ENCODE measurements around the gene CCR9. TPM values are rescaled to one million over a fixed set of nuclear protein-coding genes. Genes with fewer than 3 reads are reported as not detected.

Gene CCR9
- total and polyA plus RNA-seq, 2 experiments from 2014 or later = 0.27 to 0.71 TPM

DNA sequence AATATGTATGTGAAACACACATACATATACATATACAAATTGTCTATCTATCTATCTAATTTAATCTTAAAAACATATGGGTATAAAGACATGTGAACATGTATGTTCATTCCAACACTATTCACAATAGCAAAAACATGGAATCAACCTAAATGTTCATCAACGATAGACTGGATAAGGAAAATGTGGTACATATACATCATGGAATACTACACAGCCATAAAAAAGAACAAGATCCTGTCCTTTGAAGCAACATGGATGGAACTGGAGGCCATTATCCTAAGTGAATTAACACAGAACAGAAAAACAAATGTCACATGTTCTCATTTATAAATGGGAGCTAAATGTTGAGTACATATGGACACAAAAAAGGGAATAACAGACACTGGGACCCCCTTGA, 5.8 kb downstream of the CCR9 start:
- TF ChIP-seq, protein P1, sequence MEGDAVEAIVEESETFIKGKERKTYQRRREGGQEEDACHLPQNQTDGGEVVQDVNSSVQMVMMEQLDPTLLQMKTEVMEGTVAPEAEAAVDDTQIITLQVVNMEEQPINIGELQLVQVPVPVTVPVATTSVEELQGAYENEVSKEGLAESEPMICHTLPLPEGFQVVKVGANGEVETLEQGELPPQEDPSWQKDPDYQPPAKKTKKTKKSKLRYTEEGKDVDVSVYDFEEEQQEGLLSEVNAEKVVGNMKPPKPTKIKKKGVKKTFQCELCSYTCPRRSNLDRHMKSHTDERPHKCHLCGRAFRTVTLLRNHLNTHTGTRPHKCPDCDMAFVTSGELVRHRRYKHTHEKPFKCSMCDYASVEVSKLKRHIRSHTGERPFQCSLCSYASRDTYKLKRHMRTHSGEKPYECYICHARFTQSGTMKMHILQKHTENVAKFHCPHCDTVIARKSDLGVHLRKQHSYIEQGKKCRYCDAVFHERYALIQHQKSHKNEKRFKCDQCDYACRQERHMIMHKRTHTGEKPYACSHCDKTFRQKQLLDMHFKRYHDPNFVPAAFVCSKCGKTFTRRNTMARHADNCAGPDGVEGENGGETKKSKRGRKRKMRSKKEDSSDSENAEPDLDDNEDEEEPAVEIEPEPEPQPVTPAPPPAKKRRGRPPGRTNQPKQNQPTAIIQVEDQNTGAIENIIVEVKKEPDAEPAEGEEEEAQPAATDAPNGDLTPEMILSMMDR (IDR thresholded peaks at IDR 0.05; ENCODE audit: low read depth, low read length) = no peak
- Histone ChIP-seq H3K36me3 (no peaks in the 10 kb centered on the region), H3K27ac (no peak overlapping the region), H3K4me1 (ENCODE audit: low read depth) (peaks cover 23% of the 10 kb centered on the region), H3K4me3 (no peak overlapping the region), H3K27me3 (no peaks in the 10 kb centered on the region), H3K9me3 (ENCODE audit: low read depth) (no peaks in the 10 kb centered on the region)
- DNase-seq (ENCODE audit: low read depth in 1 of 2, low spot score in 1 of 2) = no peak

DNA sequence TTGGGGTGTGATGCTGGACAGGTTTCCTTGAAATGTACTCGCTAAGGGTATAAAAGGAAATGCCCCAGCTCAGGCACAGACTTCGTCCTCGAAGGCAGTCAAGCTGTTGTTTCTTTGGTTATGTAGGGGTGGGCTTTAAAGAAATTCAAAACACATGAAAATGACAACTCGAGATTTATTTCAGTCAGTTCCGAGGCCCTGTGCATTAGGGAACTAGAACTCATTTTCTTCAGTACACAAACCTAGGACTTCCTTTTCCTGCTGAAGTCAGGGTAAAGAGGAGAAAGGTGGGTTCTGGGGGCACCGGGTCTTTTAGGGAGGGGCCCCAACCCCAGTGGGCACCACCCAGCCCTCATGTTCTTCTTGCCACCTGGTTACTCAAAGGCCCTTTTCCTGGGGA, 7.7 kb downstream of the CCR9 start:
- H3K9me3 ChIP-seq (ENCODE audit: low read depth) = no peaks in the 10 kb centered on the region
- H3K36me3 ChIP-seq = no peaks in the 10 kb centered on the region
- H3K4me1 ChIP-seq (ENCODE audit: low read depth) = peaks cover 16% of the 10 kb centered on the region
- H3K4me3 ChIP-seq = no peak overlapping the region
- no peak for DNase-seq (ENCODE audit: low read depth in 1 of 2, low spot score in 1 of 2)
- TF ChIP-seq, protein P1 (IDR thresholded peaks at IDR 0.05; ENCODE audit: low read depth, low read length) = no peak
- no peaks in the 10 kb centered on the region for H3K27me3 ChIP-seq
- no peak overlapping the region for H3K27ac ChIP-seq

DNA sequence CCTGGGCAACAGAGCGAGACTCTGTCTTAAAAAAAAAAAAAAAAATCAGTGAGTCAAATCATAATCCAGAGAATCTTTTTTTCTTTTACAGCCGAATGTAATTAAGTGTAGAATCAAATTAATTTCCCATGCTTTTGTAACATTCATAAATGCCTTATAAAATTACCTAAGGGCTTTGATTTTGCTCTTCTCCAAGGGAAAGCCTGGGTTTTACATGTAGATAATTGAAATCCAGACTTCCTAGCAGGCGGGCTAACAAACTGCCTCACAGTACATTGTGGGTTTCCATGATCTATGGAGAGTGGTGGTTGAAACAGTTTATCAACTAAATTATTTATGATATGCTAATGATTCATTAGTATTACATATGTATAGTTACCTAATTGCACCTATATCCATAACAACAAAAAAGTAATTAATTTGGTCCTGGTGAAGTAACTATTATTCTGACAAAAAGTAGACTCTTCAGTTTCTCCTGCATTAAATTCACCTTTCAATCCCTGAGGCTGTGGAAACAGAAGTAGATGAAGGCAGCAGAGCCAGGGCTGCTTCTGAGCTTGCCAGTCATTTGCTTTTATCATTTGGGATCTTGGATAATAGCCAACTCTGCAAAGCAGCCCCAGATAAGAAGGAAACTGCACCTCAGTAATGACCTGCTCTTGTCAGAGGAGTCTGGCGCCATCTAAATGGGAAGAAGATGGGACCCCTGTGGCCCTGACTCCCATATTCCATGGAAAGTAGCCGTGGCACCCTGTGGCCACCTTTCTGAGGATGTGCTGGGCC, 9.5 kb downstream of the CCR9 start:
- Histone ChIP-seq H3K36me3 (no peaks in the 10 kb centered on the region), H3K9me3 (ENCODE audit: low read depth) (no peaks in the 10 kb centered on the region), H3K27me3 (no peaks in the 10 kb centered on the region), H3K27ac (no peak overlapping the region), H3K4me3 (no peak overlapping the region), H3K4me1 (ENCODE audit: low read depth) (peaks cover 9% of the 10 kb centered on the region)
- TF ChIP-seq, protein P1 (IDR thresholded peaks at IDR 0.05; ENCODE audit: low read depth, low read length) = no peak
- DNase-seq (ENCODE audit: low read depth in 1 of 2, low spot score in 1 of 2) = no peak

DNA sequence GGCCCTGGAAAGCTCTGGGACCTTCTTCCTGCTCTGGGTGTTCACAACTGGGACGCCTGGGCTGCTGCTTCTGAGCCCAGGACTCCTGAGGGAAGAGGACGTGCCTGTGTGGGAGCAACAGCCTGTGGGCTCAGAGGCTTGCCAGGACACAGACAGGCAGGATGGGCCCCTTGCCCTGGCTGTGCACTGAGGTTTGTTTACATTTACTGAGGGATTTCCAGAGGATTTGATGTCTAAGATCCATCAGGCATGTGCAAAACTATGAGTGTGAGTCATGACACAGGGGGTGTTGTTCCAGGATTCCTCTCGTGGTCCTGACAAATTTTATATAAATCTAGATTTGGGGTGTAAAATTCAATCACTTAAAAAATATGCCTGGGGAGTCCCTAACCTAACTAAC, 10.6 kb downstream of the CCR9 start:
- Histone ChIP-seq H3K9me3 (ENCODE audit: low read depth) (no peaks in the 10 kb centered on the region), H3K27me3 (no peaks in the 10 kb centered on the region), H3K36me3 (no peaks in the 10 kb centered on the region), H3K27ac (no peak overlapping the region), H3K4me3 (no peak overlapping the region), H3K4me1 (ENCODE audit: low read depth) (peaks cover 8% of the 10 kb centered on the region)
- peak in 1 of 2 donors; percentile 49 for DNase-seq (ENCODE audit: low read depth in 1 of 2, low spot score in 1 of 2)
- TF ChIP-seq, protein P1 (IDR thresholded peaks at IDR 0.05; ENCODE audit: low read depth, low read length) = no peak

DNA sequence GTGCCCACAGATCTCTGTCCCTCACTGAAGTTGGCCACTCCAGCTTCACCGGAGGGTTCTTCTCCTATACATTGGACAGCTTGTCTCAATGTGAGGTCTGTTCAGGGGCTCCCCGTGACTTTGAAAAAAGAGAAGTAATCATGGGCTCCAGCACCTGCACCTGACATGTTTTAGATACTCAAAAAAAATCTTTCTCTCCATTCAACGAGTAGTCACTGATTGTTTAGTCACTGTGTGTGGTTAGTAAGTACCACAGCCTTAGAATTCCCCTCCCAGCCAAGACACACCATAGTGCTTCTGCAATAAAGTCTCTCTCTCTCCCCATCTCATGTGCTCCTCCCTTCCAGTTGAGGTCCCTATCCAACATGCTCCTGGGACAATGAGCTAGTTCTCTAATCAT, 18.6 kb downstream of the CCR9 start:
- Histone ChIP-seq H3K27ac (no peak overlapping the region), H3K36me3 (no peaks in the 10 kb centered on the region), H3K27me3 (no peaks in the 10 kb centered on the region), H3K4me1 (ENCODE audit: low read depth) (no peaks in the 10 kb centered on the region), H3K4me3 (no peak overlapping the region), H3K9me3 (ENCODE audit: low read depth) (no peaks in the 10 kb centered on the region)
- TF ChIP-seq, protein P1 (IDR thresholded peaks at IDR 0.05; ENCODE audit: low read depth, low read length) = no peak
- no peak for DNase-seq (ENCODE audit: low read depth in 1 of 2, low spot score in 1 of 2)
